ENCODE results near the gene LRRC8C.

The LRRC8C gene

GRCh38 chr1:89633800-89634625, 1.1 kb downstream of the LRRC8C start:
- peak; percentile 49 for DNase-seq (ENCODE audit: low read depth)

GRCh38 chr1:89635825-89636815, 3.2 kb downstream of the LRRC8C start:
- peak; percentile 82 for DNase-seq (ENCODE audit: low read depth)

GRCh38 chr1:89637496-89637895, 4.6 kb downstream of the LRRC8C start:
- DNase-seq (ENCODE audit: low read depth) = peak; percentile 47

GRCh38 chr1:89640440-89640839, 7.5 kb downstream of the LRRC8C start:
- DNase-seq (ENCODE audit: low read depth) = no peak

GRCh38 chr1:89641781-89642180, 8.9 kb downstream of the LRRC8C start:
- DNase-seq (ENCODE audit: low read depth) = peak; percentile 26

GRCh38 chr1:89643577-89643976, 10.7 kb downstream of the LRRC8C start:
- DNase-seq (ENCODE audit: low read depth) = no peak

GRCh38 chr1:89644119-89644814, 11.3 kb downstream of the LRRC8C start:
- DNase-seq (ENCODE audit: low read depth) = no peak

- no peak for DNase-seq (ENCODE audit: low read depth)
These were observed 13.3 kb downstream of the LRRC8C start for GRCh38 chr1:89646259-89646658.

GRCh38 chr1:89649783-89650182, 16.9 kb downstream of the LRRC8C start:
- no peak for DNase-seq (ENCODE audit: low read depth)

GRCh38 chr1:89652373-89652772, 19.5 kb downstream of the LRRC8C start:
- DNase-seq (ENCODE audit: low read depth) = no peak

- DNase-seq (ENCODE audit: low read depth) = peak; percentile 30
These were observed 25.0 kb downstream of the LRRC8C start for GRCh38 chr1:89657886-89658285.

GRCh38 chr1:89659322-89660081, 26.6 kb downstream of the LRRC8C start:
- DNase-seq (ENCODE audit: low read depth) = peak; percentile 26

- DNase-seq (ENCODE audit: low read depth) = peak; percentile 36
These were observed 27.5 kb downstream of the LRRC8C start for GRCh38 chr1:89660224-89661061.

- no peak for DNase-seq (ENCODE audit: low read depth)
These were observed 33.0 kb downstream of the LRRC8C start for GRCh38 chr1:89665941-89666340.

- no peak for DNase-seq (ENCODE audit: low read depth)
These were observed 33.7 kb downstream of the LRRC8C start for GRCh38 chr1:89666640-89667039.

GRCh38 chr1:89667691-89668090, 34.8 kb downstream of the LRRC8C start:
- no peak for DNase-seq (ENCODE audit: low read depth)

GRCh38 chr1:89668961-89669360, 36.0 kb downstream of the LRRC8C start:
- DNase-seq (ENCODE audit: low read depth) = no peak

- DNase-seq (ENCODE audit: low read depth) = no peak
These were observed 36.5 kb downstream of the LRRC8C start for GRCh38 chr1:89669441-89669840.

- peak; percentile 78 for DNase-seq (ENCODE audit: low read depth)
These were observed 37.2 kb downstream of the LRRC8C start for GRCh38 chr1:89670163-89670562.

GRCh38 chr1:89670711-89671110, 37.8 kb downstream of the LRRC8C start:
- DNase-seq (ENCODE audit: low read depth) = no peak

Data from iris pigment epithelial cell (primary cell).